Measurements from ENCODE around the gene SERPINA4.
"Not testable (repeated sequence)": the region's sequence is repeated elsewhere in the genome, so short reads cannot be mapped to it uniquely, and the experiment has no call there.

Gene SERPINA4

DNA sequence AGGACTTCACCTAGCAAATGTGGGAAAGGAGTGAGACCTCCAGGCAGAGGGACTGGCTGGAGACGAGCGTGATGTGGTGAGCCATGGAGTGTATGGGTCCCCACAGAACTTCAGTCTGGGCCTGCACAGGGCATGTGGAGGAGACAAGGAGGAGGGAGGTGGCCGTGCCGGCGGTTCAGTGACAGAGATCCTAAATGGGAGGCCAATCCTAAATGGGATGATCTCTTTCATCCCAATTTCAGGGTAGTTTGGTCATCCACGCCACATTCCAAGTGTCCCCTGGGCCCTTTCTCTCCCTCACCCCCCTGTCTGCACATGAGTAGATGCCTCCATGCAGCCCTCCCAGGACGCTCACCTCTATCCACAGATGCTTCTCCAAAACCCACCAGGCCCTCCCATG is 33.2 kb downstream of the SERPINA4 start:
- DNase-seq, result no peak

DNA sequence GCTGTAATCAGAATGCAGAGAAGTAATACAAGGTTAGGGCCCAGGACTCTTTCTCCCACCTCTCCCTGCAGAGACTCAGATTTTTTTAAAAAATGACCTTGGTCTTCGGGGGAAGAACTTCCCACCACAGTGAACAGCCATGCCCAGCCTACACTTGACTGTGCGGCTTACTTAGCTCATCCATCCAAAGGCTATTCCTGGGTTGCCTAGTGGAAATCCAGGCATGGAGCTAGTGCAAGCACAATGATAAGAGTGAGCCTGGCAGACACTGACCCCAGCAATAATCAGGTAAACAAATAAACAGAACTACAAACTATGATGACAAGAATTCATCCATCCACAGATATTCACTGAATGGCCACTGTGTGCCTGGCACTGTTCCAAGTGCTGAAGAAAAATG is 34.7 kb downstream of the SERPINA4 start:
- DNase-seq, result no peak

DNA sequence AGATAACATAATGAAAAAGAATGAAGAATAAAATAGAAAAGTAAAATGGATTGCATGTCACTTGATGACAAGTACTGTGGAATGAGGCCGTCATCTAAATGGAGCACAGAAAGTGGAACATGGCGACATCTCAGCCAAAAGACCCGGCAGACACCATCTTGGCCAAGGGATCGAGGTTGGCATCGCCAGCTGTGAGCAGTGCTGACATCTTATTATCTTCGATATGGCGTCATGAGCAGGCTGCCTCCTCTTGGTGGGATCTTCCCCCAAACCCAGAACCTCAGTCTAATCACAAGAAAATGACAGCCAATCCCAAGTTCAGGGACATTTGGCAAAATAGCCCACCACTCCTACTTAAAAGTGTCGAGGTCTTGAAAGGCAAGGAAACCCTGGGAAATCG is 35.1 kb downstream of the SERPINA4 start:
- DNase-seq, result no peak

DNA sequence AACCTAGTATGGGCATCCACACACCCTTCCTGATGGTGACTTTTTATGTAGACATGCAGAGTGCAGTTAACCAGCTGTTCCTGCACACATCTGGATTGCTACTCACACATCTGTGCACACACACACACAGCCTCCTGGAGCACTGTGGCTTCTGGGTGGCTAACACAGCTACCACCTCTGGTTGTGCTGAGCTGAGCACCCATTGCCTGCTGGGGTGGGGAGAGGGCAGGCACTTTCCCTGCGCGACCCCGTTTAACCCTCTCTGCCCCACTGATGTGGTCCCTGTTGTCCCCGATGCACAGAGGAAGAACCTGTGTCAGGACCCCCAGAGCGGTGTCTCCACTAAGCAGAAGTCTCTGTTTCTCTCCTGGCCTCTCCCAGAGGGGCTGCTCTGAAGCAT is 36.5 kb downstream of the SERPINA4 start:
- no peak for DNase-seq

DNA sequence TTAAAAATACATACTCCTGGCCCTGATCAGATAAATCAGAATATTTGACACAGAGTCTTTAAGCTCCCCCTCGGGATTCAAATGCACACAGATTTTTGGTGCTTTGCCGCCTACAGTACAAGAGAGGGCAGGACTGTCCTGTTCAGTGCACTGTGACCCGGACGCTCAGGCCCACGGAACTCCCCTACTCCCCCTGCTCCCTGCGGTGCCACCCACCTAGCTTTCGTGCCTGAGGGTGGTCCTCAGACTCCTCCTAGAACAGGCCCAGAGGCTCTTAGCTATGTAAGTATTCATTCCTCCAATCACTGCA is 37.2 kb downstream of the SERPINA4 start:
- DNase-seq, result no peak

DNA sequence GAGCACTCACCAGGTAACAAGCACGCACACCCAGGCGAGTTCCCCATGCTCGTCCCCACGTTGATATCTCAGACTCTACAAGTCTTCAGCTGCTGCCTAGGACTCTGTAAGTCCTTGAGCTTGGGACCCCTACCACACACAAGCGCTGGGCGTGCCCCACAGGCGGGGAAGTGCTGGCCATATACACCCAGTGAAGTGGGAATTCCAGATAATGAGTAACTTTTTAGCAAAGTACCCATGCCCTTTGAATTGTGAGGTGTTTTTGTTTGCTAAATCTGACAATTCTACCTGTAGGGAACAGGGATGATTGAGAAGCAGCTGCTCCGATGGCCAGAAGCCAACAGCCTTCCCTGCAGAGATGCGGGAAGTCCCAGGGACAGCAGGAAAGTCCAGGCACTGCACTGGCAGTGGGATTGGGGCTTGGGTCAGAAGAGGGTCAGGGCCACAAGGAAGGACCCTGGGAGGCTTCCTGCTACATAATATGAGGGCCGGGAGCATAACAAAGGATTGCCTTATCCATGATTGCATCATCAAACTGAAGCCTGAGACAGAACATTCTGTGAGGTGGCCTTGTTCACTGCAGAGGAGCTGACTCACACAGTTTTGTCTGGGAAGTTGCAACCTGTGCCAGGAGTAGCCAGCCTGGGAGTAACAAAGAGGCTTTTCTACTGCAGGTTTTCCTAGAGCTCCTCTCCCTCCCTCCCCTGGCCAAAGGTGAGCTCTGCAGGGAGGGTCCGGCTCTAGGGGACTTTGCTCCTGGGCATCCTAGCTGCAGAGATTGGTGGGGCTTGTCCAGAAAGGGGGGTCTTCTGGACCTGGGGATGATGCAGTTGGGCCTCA is 37.8 kb downstream of the SERPINA4 start:
- no peak for DNase-seq

DNA sequence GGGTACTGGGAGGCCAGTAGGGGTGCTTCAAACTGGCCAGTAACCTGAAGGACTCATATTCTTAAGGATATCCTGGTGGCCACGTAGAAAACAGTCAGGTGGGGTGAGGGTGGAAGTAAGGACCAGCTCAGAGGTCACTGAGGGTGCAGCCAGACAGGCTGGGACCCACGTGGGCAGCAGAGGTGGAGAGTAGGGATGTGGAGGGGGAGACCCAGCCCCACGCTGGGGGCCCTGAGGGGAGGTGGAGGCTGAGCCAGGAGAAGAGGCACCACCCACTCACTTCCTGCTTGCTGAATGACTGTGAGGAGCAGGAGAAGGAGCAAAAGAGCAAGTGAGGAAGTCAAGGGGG is 38.4 kb downstream of the SERPINA4 start:
- DNase-seq, result no peak

DNA sequence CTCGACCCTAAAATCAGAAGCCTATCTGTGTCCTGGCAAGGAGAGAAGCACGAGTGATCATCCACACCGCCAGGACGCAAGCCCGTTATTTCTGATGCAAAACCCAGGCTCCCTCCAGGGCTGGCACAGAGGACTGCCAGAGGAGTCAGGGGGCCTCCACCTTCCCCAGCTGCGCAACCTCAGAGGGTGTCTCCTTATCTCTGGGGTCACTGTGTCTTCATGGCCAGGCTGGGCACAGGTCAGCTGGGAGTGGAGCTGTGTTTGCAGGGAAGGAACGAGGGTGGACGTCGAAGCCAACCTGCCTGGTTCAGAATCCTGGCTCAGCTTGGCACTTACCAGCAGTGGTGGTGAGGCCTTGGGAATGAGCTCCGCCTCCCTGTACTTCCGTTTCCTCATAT is 38.9 kb downstream of the SERPINA4 start:
- DNase-seq, result no peak

DNA sequence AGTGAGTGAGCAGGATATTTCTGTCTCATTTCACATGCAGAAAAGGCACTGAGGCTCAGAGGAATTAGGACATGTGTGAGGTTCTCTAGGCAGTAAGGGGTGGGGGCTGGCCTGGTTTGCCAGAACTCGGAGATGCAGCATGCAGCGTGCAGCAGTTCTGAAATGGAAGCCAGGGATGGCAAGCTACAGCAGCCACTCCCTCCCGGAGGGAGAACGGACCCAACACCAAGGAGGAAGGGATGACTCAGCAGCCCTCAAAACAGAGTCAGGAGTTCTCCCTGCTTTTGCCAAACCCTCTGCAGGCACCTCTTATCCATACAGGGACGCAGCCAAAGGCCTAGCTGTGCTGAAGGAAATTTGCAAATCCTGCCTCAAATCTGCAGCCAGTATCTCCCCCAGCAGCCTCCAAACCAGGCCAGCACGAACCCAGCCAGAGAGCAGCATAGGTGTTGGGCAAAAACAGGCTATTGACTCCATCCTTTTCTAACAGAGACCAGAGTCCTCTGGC is 40.7 kb downstream of the SERPINA4 start:
- DNase-seq, result no peak

DNA sequence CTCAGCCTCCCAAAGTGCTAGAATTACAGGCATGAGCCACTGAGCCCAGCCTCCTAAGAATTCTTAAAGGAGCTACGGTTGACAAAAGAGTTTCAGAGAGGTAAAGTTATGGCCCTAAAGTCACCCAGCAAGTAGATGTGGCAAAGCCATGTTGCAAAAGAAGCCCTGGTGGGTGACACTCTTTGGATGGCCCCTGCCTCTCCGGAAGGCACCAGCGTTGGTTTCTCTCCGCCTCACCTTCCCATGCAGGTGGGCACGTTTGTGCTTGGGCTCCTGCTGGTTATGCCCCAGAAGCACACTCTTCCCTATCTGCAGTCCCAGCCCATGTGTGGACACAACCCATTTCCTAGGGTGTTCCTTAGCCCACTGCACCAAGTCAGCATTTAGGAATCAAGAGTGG is 41.5 kb downstream of the SERPINA4 start:
- no peak for DNase-seq

DNA sequence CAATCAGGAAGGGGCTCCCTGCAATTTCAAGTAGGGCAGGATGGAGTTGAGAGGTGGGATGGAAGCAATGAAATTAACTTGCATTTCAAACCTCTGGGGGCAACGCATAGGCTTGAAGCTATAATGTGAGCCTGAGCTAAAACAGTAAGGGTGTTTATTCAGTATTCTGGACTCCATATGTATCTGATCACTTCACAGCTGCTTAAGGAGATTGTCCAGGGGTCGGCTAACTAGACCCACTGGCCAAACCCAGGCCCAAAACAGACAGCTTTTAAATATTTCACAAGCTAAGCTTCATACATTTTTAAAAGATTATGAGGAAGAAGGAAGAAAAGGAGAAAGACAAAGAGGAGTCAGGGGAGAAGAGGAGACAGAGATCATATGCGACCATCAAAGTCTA is 44.1 kb downstream of the SERPINA4 start:
- no peak for DNase-seq

DNA sequence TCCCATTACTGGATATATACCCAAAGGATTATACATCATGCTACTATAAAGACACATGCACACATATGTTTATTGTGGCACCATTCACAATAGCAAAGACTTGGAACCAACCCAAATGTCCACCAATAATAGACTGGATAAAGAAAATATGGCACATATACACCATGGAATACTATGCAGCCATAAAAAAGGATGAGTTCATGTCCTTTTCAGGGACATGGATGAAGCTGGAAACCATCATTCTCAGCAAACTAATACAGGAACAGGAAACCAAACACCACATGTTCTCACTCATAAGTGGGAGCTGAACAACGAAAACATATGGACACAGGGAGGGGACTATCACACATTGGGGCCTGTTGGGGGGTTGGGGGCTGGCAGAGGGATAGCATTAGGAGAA is 47.7 kb downstream of the SERPINA4 start:
- not testable (repeated sequence) for DNase-seq

DNA sequence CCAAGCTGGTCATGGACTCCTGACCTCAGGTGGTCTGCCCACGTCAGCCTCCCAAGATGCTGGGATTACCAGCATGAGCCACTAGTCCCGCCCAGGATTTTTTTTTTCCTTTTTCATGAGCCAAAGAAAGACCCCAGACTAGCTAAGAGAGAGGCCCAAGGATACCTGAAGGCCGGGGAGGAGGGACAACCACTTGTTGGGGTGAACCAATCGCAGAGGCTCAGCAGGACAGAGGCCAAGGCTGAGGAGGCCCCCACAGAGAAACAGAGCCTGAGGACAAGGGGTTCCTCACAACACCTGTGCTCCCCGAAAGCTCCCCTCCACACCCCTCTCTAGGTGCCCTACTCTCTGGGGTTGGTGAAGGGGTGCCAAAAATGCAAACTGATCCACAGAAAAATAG is 49.9 kb downstream of the SERPINA4 start:
- DNase-seq, result no peak

DNA sequence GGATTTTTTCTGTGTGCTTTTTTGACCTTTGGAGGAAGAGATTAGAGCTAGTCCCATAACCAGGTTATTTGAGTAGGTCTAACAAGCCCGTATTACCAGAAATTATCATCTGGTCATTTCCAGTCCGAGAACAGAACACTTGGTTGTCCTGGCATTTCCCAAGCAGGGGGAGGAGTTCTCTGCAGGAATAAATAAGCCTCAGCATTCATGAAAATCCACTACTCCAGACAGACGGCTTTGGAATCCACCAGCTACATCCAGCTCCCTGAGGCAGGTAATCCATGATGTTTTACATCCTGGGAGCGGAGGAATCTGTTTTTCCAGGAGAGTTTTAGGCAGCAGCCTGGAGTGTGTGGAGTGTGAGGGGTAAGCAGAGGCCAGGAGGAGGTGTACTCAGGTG is 50.9 kb downstream of the SERPINA4 start, which contains the start of gene SERPINA3:
Gene SERPINA3 (plus strand): TSS at position 218 of the 400 bp plus-strand sequence. CDS start 2,051 bp downstream, outside the sequence.
- DNase-seq, result no peak

DNA sequence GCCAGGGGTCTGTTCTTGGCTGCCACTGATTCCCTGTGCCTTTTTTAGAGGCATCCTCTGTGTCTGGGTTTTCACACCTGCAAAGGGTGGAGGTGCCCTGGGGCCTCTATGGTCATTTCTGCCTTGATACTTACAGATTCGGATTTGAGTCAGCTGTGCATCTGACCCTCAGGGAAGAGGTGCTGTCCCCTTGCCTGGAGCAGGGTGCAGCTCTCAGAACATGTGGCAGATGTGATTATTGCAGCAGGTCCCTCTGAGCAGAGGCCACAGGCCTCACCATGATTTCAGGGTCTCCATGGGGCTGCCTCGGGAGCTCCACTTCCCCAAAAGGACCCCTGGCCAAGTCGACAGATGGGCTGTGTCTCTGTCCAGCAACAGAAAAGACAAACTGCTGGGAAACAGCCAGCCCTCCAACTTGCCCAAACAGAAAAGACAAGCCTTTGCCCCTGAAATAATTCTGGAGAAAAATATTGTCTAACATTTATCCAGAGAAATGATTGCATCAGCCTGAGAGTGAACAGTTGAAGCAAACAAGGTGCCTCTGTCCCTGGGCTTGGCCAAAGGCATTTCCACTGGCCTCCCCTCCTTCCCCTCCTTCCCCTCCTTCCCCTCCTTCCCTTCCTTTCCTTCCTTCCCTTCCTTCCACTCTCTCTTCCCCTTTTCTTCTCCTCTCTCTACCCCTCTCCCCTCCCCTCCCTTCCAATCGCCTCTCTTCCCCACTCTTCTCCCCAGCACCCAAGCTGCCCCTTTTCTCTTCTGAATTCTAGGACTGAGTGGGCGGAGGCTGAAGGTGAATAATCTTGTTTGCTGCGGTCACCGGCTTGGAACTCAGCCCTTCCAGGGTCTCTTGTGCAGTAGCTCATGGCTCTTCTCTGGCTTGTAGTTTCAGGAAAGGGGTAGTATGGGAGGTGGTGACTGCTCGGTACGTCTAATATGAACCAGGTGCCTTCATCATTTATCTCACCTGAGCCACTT is 51.6 kb downstream of the SERPINA4 start:
- DNase-seq, result no peak

DNA sequence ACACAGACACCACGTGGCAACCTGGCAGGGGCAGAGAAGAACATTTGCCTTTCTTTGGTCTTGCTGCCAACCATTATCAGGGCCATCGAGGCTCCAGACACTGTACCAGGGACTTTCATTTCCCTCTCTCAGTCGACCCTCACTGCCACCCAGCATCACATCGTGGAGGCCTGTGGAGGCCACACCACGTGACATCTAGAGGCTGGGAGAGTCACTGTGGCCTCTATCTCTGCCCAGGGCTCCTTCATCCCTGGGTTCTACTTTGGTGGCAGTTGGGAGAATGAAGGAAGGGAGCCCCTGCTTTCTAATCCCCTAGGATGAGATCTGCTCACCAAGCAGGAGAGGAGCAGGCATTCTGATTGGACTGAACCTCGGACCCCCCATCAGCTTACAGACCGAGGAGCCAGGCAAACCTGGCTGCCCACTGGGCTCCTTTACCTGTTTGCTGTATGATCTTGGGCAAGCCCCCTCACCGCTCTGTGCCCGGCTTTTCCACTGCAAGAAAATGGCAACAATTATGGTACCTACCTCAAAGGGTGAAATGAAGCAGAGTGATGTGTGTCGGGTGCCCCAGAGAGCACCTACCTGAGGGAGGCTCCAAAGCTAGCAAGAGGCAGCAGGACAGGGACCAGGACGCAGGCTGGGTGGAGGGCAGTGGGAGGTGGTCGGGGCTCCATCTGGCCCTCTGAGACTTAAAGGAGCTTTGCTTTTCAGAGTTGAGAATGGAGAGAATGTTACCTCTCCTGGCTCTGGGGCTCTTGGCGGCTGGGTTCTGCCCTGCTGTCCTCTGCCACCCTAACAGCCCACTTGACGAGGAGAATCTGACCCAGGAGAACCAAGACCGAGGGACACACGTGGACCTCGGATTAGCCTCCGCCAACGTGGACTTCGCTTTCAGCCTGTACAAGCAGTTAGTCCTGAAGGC is 52.7 kb downstream of the SERPINA4 start:
- no peak for DNase-seq

DNA sequence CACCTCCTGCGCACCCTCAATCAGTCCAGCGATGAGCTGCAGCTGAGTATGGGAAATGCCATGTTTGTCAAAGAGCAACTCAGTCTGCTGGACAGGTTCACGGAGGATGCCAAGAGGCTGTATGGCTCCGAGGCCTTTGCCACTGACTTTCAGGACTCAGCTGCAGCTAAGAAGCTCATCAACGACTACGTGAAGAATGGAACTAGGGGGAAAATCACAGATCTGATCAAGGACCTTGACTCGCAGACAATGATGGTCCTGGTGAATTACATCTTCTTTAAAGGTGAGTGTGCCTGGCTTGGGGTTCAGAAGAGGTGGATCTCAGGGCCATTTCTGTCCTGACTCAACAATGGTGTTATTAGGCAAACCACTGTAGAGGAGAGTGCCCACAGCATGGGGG is 53.6 kb downstream of the SERPINA4 start:
- no peak for DNase-seq

DNA sequence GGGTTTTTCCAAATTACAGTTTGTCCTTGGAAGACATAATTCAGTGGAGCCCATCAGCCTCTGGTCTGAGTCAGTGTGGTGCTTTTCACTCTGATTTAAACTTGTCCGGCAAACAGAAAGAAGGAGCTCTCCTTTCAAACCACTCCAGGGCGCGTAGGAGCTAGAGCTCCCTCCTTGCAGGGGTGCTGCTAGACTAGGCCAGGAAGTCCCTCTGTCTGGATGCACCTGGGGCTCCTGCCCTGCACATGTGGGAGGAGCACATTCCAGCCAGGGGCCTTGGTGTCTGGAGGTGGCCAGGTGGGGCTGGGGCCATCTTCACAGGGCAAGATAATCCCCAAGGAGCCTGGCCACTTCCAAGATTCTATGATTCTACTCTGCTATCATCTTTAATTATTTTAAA is 54.0 kb downstream of the SERPINA4 start:
- no peak for DNase-seq

DNA sequence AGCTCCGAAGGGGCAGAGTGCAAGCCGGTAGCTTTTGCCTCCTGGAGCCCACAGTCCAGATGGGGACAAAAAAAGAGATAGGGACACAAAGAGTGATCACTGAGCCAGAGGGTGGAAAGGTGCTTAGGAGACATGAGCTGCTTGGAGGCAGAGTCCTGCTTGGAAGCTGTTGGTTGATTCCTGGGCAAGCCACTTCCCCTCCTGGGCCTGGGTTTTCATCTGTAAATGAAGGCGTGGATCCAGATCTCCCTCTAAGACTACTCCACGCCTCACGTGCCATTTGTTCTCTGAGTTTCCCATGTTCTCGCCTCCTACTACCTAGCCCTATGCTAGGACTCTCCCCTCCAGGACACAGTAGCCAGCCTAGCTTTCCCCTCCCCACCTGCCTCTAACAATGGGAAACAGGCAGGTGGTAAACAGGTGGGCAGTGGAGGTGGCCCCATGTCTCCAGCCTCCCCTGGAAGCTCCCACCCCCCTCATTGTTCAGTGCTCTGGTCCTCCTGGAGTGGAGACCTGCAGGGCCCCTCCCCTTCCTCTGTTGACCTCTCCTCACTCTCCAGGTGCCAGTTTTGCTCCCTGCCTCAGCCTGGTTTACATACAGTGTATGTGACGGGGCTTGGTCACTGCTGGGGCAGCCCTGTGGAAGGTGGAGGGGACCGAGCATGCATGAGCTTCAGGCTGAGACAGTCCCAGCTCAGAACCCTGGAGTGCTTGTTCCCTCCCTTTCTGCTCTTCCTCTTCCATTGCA is 54.8 kb downstream of the SERPINA4 start:
- DNase-seq, result no peak

DNA sequence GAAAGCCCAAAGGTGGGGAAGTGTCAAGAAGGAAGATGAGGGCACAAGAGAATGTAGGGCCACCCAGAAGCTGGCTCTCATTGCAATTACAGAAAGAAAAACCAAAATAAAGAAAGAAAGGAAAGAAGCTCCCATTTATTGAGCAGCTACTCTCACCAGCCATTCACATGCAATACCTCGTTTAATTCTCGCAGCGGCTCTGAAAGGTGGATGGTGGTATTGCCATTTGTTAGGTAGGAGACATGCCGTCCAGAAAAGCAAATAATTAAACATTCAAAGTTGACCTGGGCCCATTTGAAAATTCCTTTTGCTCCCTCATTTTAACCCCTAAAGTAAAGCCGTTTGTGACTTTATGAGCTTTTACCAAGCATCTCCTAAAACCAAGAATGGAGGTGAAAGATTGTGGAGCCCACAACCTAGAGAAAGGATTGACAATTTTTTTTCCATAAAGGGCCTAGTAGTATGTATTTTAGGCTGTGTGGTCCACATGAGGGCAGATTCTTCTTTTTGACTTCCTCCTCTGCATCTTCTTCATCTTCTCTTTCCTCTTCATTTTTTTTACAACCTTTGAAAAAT is 56.2 kb downstream of the SERPINA4 start:
- no peak for DNase-seq

DNA sequence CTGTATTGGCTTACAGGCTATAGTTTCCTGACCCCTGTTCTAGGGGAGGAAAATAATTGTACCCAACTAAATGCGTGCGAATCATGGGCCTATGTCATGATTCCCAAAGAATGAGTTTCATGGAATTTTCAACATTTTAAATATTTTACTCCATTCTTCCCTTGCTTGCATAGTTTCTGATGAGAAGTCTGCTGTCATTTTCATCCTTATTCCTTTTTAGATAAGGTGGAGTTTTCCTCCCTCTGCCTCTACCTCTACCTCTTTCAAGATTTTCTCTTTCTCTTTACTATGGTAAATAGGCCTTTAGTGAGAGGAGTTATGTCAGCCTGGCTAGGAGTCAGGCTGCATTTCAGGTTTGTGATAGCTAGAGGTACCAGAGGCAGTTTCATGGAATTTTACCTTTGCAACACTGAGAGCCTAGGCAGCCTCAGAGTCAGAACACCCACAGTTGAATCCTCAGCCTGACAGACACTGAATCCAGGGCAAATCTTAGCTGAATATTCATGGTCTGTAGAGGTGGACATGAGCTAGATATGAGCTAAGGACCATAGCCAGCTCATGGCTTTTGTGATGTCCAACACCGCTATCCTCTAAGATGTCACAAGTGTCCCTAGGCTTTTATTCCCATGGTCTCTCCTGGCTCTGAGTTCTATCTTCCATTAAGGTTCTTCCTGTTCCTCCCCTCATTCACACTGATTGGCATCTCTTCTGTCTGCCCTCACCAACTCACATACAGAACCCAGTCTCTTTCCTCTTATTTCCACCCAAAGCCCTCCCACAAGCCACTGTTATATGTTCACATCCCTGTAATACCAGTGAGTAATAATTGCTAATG is 57.0 kb downstream of the SERPINA4 start:
- DNase-seq, result no peak
